Stimulated activated CD4-positive, alpha-beta T cell treated with anti-CD3 and anti-CD28 coated beads, Interleukin-2, amount 100 ng/mL, for 24 hours (primary cell): ENCODE data around the gene WBP2.
"Not testable (repeated sequence)": the region's sequence is repeated elsewhere in the genome, so short reads cannot be mapped to it uniquely, and the experiment has no call there.

Experiments used
- DNase-seq, 2 donors: peaks; one replicate each; pipeline ENCODE4 v3.0.0-alpha.2; 2020

WBP2 gene

GRCh38 chr17:75888484-75888883, 33.3 kb upstream of the WBP2 start:
- DNase-seq = no peak

DNA sequence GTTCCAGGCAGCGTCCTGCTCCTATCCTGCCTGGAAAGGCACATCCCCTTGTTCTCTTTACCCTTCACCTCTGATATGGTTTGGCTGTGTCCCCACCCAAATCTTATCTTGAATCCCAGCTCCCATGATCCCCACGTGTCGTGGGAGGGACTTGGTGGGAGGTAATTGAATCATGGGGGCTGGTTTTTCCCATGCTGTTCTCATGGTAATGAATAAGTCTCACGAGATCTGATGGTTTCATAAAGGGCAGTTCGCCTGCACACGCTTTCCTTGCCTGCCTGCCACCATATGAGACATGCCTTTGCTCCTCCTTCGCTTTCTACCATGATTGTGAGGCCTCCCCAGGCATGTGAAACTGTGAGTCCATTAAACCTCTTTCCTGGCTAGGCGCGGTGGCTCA, 30.7 kb upstream of the WBP2 start:
- DNase-seq = not testable (repeated sequence)

- no peak for DNase-seq
Measured at GRCh38 chr17:75885431-75885830, 30.3 kb upstream of the WBP2 start.

- no peak for DNase-seq
Measured at GRCh38 chr17:75881678-75882454, 26.7 kb upstream of the WBP2 start.

GRCh38 chr17:75880266-75880665, 25.1 kb upstream of the WBP2 start:
- no peak for DNase-seq

GRCh38 chr17:75878174-75878998, 23.3 kb upstream of the WBP2 start, which contains the start of gene TRIM47:
TSS of gene TRIM47 (minus strand) at chr17:75878581. CDS start at chr17:75878548, 33 bp downstream.
- peak in 1 of 2 donors; percentile 42 for DNase-seq

DNA sequence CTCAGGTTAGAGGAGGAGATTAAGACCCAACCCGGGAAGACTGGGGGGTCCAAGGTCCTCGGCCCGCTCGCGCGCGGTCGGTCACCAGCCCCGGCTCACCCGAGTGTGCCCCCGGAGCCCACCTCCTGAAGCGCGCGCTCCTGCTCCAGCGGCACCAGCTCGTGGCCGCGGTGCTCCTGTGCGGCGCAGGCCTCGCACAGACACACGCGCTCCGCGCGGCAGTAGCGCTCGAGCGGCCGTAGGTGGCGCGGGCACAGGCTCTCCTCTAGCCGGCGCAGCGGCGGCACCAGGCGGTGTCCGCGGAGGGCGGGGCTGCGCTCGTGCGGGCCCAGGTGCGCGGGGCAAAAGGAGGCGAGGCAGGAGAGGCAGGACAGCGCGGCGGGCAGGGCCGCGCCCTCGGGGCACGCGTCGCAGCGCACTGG, 22.6 kb upstream of the WBP2 start:
- peak; percentile 69 to 76 for DNase-seq

DNA sequence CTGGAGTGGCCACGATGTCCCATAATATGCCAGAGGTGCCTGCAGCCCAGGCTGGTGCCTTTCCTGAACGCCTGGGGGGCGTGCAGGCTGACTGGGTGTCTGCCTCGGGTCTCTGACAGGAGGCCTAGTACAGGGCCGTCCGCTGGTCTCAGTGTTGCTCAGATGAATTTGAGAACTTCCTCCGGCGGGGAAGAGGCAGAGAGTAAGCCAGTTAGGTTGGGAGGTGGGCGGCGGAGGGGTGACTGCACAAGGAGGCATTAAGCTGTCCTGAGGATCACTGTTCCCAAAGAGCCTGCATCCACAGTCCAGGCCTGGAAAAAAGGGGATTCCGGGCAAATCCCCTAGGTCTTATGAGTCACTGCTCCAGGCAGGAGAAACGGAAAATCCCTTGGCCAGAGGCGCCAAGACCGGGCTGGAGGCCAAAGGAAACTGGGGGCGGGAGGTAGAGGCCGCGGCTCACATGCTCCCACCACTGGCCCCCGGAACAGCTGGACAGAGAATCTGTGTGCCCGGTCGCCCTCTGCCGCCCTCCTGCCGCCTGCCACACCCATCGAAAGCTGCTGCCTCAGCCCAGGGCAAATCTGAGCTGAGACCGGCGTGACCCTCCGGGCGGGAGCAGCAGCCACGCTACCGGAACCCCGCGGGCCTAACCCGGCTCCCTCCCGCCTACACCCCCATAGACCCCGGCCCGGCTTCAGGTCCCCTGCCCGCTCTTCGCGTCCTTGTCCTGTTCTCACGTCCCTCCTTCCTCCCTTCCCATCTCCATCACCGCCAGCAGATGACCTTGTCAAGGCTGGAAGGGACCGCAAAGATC, 22.0 kb upstream of the WBP2 start:
- peak; percentile 49 to 61 for DNase-seq

- DNase-seq = peak; percentile 62 to 75
Measured at GRCh38 chr17:75876190-75876937, 21.2 kb upstream of the WBP2 start.

GRCh38 chr17:75875940-75876189, 20.7 kb upstream of the WBP2 start:
- no peak for DNase-seq

DNA sequence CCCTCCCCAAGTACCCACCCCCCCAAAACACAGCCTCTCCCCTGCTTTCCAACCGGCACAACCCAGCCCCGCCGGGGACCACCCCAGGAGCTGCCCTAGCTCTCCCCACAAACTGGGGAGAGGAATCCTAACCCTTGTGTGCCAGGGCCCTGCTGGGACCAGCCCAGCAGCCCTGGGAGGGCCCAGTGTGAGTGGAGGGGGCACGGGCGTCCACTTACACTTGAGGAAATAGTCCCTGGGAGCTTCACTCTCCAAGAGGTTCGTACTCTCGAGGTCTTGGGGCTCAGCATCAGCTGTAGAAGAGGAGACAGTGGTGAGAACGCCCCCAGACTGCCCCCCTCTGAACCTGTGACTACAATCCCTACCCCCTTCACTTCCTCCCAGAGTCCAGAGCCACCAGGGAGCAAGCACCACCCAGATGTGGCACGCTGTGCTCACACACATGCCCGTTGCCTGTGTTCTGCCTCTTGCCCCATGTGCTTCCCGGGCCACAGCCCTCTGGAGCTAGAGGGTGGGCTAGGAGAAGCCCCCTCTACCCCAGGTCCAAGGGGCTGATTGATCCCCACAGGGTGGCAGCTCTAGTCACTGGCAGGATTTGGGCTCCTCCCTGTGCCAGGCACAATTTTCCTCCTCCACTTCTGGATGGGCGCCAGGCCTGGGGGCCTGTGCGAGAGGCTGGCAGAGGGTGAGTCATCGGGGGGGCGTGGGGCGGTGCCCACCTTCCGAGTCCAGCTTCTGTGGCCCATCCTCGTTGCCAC, 20.2 kb upstream of the WBP2 start:
- peak in 1 of 2 donors; percentile 24 for DNase-seq

DNA sequence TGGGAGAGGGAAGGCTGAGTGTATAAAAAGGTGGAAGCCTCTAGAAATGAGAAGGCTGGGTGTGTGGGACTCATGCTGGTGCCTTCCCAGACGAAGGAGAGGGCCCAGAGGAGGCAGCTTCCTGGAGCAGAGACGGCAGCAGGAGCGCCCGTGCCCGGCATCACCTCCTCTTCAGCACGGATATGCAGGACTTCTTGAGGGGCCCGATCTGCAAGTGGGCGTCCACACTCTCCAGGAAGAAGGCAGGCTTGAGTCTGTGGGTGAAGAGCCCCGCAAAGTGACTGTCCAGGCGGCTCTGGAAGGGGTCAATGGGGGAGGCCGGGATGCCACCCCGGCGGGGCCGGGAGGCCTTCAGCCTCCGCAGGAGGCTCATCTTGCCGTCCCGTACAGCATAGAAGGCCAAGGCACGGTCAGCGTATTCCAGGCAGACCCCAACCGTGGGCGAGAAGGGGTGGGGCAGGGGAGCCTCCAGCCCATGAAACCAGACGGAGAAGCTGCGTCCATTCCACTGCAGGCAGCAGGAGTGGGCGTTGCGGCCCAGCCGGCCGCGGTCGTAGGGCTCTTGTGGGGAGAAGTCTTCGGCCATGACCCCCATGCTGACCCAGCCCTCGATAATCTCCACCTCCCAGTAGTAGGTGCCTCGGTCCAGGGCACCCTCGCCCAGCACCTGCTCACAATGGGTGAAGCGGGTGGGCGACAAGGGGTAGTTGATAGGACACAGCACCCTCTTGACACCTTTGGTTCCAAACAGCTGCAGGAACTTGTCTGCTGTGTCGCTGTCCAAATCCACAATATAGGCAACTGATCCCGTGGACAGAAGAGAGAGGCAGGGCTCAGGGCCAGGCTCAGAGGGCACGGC, 19.4 kb upstream of the WBP2 start:
- no peak for DNase-seq

GRCh38 chr17:75873587-75874322, 18.6 kb upstream of the WBP2 start:
- DNase-seq = no peak

- peak; percentile 28 to 49 for DNase-seq
Measured at GRCh38 chr17:75872434-75873351, 17.6 kb upstream of the WBP2 start.

DNA sequence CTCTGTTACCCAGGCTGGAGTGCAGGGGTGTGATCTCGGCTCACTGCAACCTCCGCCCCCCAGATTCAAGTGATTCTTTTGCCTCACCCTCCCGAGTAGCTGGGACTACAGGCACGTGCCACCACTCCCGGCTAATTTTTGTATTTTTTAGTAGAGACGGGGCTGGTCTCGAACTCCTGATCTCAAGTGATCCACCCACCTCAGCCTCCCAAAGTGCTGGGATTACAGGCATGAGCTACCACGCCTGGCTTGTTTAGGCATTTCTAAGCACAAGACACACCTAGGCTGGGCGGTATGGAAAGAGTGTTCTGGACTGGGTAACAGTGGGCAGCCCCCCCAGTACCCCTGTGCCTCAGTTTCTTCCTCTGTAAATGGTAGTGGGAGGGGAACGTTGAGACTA, 15.1 kb upstream of the WBP2 start:
- DNase-seq = not testable (repeated sequence)

- DNase-seq = no peak
Measured at GRCh38 chr17:75869282-75870141, 14.4 kb upstream of the WBP2 start.

GRCh38 chr17:75868730-75869281, 13.7 kb upstream of the WBP2 start:
- DNase-seq = not testable (repeated sequence)
